K562 (cell line): Measurements from ENCODE around the gene TKT. TPM values are rescaled to one million over a fixed set of nuclear protein-coding genes. Genes with fewer than 3 reads are reported as not detected.

ENCODE experiments used
- ATAC-seq: fragments of 200-7000 bp; cut with Tn5 transposase; 3 replicates; pipeline ENCODE4 v1.9.1; 2020; ENCODE audit warnings: moderate library complexity
- BruUV-seq: library from RNA; stranded (reverse); fragments of 400-500 nt; replicated peaks from 2 replicates; lab custom pipeline; 2021; lab: Mats Ljungman, UMichigan
- CTCF ChIA-PET: fragments of 300-600 bp; formaldehyde crosslinking; extraction: SDS; loops from one replicate; lab custom pipeline; 2021; ENCODE audit warnings: low intra/inter-chr PET ratio; lab: Yijun Ruan, JAX
- POLR2A ChIA-PET: fragments of 300-600, 350-650 bp; sonication (Branson Sonifier 250); formaldehyde crosslinking; extraction: SDS; loops from one replicate; lab custom pipeline; 2021; ENCODE audit warnings: antibody characterized with exemption, inconsistent platforms; lab: Yijun Ruan, JAX
- DNase-seq, 4 experiments: peaks; one replicate each; pipeline versions ENCODE4 v3.0.0 to v3.0.0-alpha.2; 2011 to 2018; ENCODE audit warnings: low spot score in 3 of 4, mixed read lengths in 3 of 4; ENCODE audit errors: extremely low read depth in 1 of 4
- FAIRE-seq: peaks from 2 replicates; lab custom pipeline; 2011; peaks lifted over from hg19 to GRCh38; lab: Jason Lieb, UNC
- H2AFZ ChIP-seq: 2 replicates; pipeline ENCODE4 v1.6.0; 2011; ENCODE audit warnings: low read depth, low read length, control low read depth, inconsistent platforms
- H3K27ac ChIP-seq: fragments of 200-600 bp; 3 replicates; pipeline ENCODE4 v1.8.0; 2011; ENCODE audit warnings: low read depth, mild to moderate bottlenecking, control low read depth, inconsistent platforms, low read length, moderate library complexity, mixed read lengths; ENCODE audit errors: extremely low read depth
- H3K27me3 ChIP-seq, 2 experiments: fragments of 300-600 bp in 1 of 2; 2 replicates in 1 of 2; 3 replicates in 1 of 2; pipeline versions ENCODE4 v1.6.0 to v1.8.0; 2011; ENCODE audit warnings: inconsistent platforms in 2 of 2, low read length in 2 of 2, mild to moderate bottlenecking in 1 of 2, mixed read lengths in 1 of 2, moderate library complexity in 1 of 2; ENCODE audit not compliant: control insufficient read depth in 2 of 2, insufficient read depth in 2 of 2
- H3K36me3 ChIP-seq: fragments of 300-600 bp; 3 replicates; pipeline ENCODE4 v1.8.0; 2011; ENCODE audit warnings: mild to moderate bottlenecking, low read length, inconsistent platforms; ENCODE audit not compliant: control insufficient read depth, insufficient read depth
- H3K4me1 ChIP-seq, 2 experiments: fragments of 200-600 bp in 1 of 2; replicated peaks in 1 of 2; 2 replicates in 1 of 2; 3 replicates in 1 of 2; pipeline versions ENCODE4 v1.5.1 to v1.8.0; 2011; ENCODE audit warnings: inconsistent platforms in 2 of 2, low read length in 2 of 2, mild to moderate bottlenecking in 1 of 2, mixed read lengths in 1 of 2, moderate library complexity in 1 of 2; ENCODE audit not compliant: control insufficient read depth in 2 of 2, insufficient read depth in 2 of 2
- H3K4me2 ChIP-seq: 2 replicates; pipeline ENCODE4 v1.6.1; 2011; ENCODE audit warnings: low read length, control low read depth, inconsistent platforms, mixed read lengths; ENCODE audit not compliant: insufficient read depth
- H3K4me3 ChIP-seq: fragments of 200-600 bp; sonication (generic), shearing (Covaris generic); 2 replicates; pipeline ENCODE4 v1.5.1; 2016; ENCODE audit warnings: control low read depth, inconsistent platforms
- H3K79me2 ChIP-seq: fragments of 200-600 bp; 3 replicates; pipeline ENCODE4 v1.8.0; 2011; ENCODE audit warnings: low read length, inconsistent platforms; ENCODE audit not compliant: control insufficient read depth, insufficient read depth
- H3K9ac ChIP-seq, 2 experiments: 2 replicates each; pipeline versions ENCODE4 v1.6.0 to v1.6.1; 2011; ENCODE audit warnings: low read depth in 2 of 2, low read length in 2 of 2, control low read depth in 1 of 2, inconsistent platforms in 1 of 2, mild to moderate bottlenecking in 1 of 2, mixed read lengths in 1 of 2; ENCODE audit not compliant: insufficient read depth in 1 of 2
- H3K9me1 ChIP-seq: one replicate; pipeline ENCODE4 v1.6.0; 2011; ENCODE audit warnings: inconsistent platforms, mild to moderate bottlenecking, low read length, moderate library complexity; ENCODE audit not compliant: control insufficient read depth, insufficient read depth
- H3K9me3 ChIP-seq: replicated peaks from 2 replicates; pipeline ENCODE4 v1.5.1; 2011; ENCODE audit warnings: low read depth, low read length, inconsistent platforms; ENCODE audit not compliant: control insufficient read depth, insufficient read depth
- H4K20me1 ChIP-seq: replicated peaks from 2 replicates; pipeline ENCODE4 v1.6.1; 2011; ENCODE audit warnings: low read length, inconsistent platforms, mixed read lengths; ENCODE audit not compliant: control insufficient read depth, insufficient read depth
- CREBBP ChIP-seq: IDR thresholded peaks from one replicate; pipeline ENCODE4 v1.6.1; 2012; ENCODE audit warnings: low read depth, mild to moderate bottlenecking, control low read depth, inconsistent platforms, low read length
- JUND ChIP-seq, 2 experiments: IDR thresholded peaks; 2 replicates in 1 of 2; 3 replicates in 1 of 2; pipeline ENCODE4 v1.6.1; 2011; ENCODE audit warnings: borderline replicate concordance in 2 of 2, low read depth in 2 of 2, low read length in 2 of 2, improper control_type of control experiment in 1 of 2, missing biosample characterization in 1 of 2, missing genetic modification characterization in 1 of 2, missing genetic modification reagents in 1 of 2
- MYC ChIP-seq, 2 experiments: fragments of 250-450 bp in 1 of 2; sonication (Bioruptor Pico) in 1 of 2; IDR thresholded peaks; 2 replicates each; pipeline versions ENCODE4 v1.5.1 to v1.6.1; 2012 to 2021; ENCODE audit warnings: low read depth in 2 of 2, borderline replicate concordance in 1 of 2, improper control_type of control experiment in 1 of 2, low read length in 1 of 2, mild to moderate bottlenecking in 1 of 2, moderate library complexity in 1 of 2
- NR4A1 ChIP-seq, 2 experiments: fragments of 250-450 bp in 1 of 2; fragments of 450-650 bp in 1 of 2; sonication (Bioruptor Pico) in 1 of 2; IDR thresholded peaks; 2 replicates each; pipeline versions ENCODE4 v1.4.0 to v1.6.1; 2016 to 2020; ENCODE audit warnings: mild to moderate bottlenecking in 2 of 2, missing compliant biosample characterization in 1 of 2, missing genetic modification characterization in 1 of 2, moderate library complexity in 1 of 2
- TRIM28 ChIP-seq: fragments of 450-650 bp; IDR thresholded peaks from 2 replicates; pipeline ENCODE4 v1.6.1; 2017
- ZNF121 ChIP-seq: sonication (generic); formaldehyde crosslinking; conservative IDR thresholded peaks from 2 replicates; pipeline ENCODE4 v1.8.0; 2022; ENCODE audit warnings: missing genetic modification reagents
- ZNF586 ChIP-seq: fragments of 450-650 bp; formaldehyde crosslinking; conservative IDR thresholded peaks from 2 replicates; pipeline ENCODE4 v1.4.0; 2020; ENCODE audit warnings: mild to moderate bottlenecking, moderate library complexity
- WGBS: fragments of 100-300 bp; shearing (Covaris generic); methylation state at CpG from one replicate; pipeline ENCODE4 v1.1.6; 2016; ENCODE audit warnings: low coverage, mixed read lengths; ENCODE audit not compliant: insufficient coverage; ENCODE audit errors: missing lambda C conversion rate; 5-methylcytosine and 5-hydroxymethylcytosine counted together
- in situ Hi-C: fragments of 300-500 bp; cut with MboI; formaldehyde crosslinking; loops from 4 replicates; pipeline ENCODE4 v1.15.0; 2018; ENCODE audit warnings: inconsistent platforms, mixed read lengths
- intact Hi-C: fragments of 100-400 bp; cut with micrococcal nuclease; formaldehyde crosslinking; loops from 2 replicates; pipeline ENCODE4 v1.14.2; 2022
- polyA plus RNA-seq, 8 experiments: library from polyadenylated mRNA; depleted of rRNA in 4 of 8; stranded (reverse) in 5 of 8; unstranded in 3 of 8; fragments of >200 nt; fragmentation: Nextera tagmentation in 2 of 8; fragmentation: Illumina TruSeq in 1 of 8; extraction: Ambion mirVana in 2 of 8; extraction: Trizol in 1 of 8; gene quantifications; 2 replicates each; pipeline versions ENCODE4 v1.2.1 to v1.2.3, GENCODE V29; 2011 to 2014; ENCODE audit warnings: inconsistent platforms in 1 of 8, missing spikeins in 1 of 8
- total RNA-seq, 7 experiments: library from RNA; depleted of rRNA in 6 of 7; stranded (reverse); fragments of >200 nt in 6 of 7; fragmentation: Illumina TruSeq in 2 of 7; extraction: Trizol in 2 of 7; gene quantifications; 2 replicates each; pipeline versions ENCODE4 v1.2.1 to v1.2.3, GENCODE V29; 2011 to 2021; ENCODE audit warnings: low replicate concordance in 1 of 7
- TF ChIP-seq, protein P1 (sequence below): fragments of 250-450 bp; sonication (Bioruptor Pico); IDR thresholded peaks from 2 replicates; pipeline ENCODE4 v1.4.0; 2020; ENCODE audit warnings: mild to moderate bottlenecking, moderate library complexity
- TF ChIP-seq, protein P2 (sequence below): fragments of 200-800 bp; sonication (Bioruptor generic); IDR thresholded peaks from 2 replicates; pipeline ENCODE4 v1.6.1; 2016; ENCODE audit warnings: missing genetic modification characterization, missing compliant biosample characterization

TKT gene
- total and polyA plus RNA-seq, 9 of the 15 experiments (the other 6 are each of a cell fraction or from before 2014, with no cell fraction given), result 58.1 to 401 (median 187) TPM

DNA sequence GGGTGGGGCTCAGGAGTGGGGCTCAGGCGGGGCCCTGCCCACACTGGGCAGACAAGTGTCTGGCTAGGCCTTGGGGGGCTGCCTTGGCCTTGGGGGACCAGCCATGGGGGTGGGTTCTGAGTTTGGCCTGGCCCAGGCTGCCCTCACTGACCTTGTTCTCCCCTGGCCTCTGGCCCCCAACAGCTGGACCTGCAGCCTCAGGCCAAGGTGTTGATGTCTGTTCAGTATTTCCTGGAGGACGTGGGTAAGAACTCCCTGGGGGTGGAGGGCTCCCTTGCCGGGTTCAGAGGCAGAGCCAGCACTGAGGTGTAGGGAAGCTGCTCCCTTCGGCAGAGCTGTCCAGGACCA is 74.8 kb downstream of the TKT start:
- no peak overlapping the region for H3K4me3 ChIP-seq
- H3K4me2 ChIP-seq, result no peak overlapping the region
- TF ChIP-seq ZNF586 (CRISPR knock-in tag) (no peak), MYC (IDR thresholded peaks at IDR 0.05; ENCODE audit: low read depth, low read length) (no peak), MYC (CRISPR knock-in tag; IDR thresholded peaks at IDR 0.05; ENCODE audit: borderline replicate concordance, low read depth) (no peak), CREBBP (no peak), TRIM28 (no peak), NR4A1 (CRISPR knock-in tag; IDR thresholded peaks at IDR 0.05) (no peak), NR4A1 (tag; IDR thresholded peaks at IDR 0.05) (no peak), JUND (IDR thresholded peaks at IDR 0.05; ENCODE audit: borderline replicate concordance, low read depth, low read length) (no peak), JUND (tag; IDR thresholded peaks at IDR 0.05; ENCODE audit: borderline replicate concordance, low read depth, low read length) (no peak), ZNF121 (CRISPR knock-in tag) (no peak)
- TF ChIP-seq, protein P1, sequence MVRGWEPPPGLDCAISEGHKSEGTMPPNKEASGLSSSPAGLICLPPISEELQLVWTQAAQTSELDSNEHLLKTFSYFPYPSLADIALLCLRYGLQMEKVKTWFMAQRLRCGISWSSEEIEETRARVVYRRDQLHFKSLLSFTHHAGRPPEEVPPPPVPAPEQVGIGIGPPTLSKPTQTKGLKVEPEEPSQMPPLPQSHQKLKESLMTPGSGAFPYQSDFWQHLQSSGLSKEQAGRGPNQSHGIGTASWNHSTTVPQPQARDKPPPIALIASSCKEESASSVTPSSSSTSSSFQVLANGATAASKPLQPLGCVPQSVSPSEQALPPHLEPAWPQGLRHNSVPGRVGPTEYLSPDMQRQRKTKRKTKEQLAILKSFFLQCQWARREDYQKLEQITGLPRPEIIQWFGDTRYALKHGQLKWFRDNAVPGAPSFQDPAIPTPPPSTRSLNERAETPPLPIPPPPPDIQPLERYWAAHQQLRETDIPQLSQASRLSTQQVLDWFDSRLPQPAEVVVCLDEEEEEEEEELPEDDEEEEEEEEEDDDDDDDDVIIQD (CRISPR knock-in tag), result no peak
- TF ChIP-seq, protein P2, sequence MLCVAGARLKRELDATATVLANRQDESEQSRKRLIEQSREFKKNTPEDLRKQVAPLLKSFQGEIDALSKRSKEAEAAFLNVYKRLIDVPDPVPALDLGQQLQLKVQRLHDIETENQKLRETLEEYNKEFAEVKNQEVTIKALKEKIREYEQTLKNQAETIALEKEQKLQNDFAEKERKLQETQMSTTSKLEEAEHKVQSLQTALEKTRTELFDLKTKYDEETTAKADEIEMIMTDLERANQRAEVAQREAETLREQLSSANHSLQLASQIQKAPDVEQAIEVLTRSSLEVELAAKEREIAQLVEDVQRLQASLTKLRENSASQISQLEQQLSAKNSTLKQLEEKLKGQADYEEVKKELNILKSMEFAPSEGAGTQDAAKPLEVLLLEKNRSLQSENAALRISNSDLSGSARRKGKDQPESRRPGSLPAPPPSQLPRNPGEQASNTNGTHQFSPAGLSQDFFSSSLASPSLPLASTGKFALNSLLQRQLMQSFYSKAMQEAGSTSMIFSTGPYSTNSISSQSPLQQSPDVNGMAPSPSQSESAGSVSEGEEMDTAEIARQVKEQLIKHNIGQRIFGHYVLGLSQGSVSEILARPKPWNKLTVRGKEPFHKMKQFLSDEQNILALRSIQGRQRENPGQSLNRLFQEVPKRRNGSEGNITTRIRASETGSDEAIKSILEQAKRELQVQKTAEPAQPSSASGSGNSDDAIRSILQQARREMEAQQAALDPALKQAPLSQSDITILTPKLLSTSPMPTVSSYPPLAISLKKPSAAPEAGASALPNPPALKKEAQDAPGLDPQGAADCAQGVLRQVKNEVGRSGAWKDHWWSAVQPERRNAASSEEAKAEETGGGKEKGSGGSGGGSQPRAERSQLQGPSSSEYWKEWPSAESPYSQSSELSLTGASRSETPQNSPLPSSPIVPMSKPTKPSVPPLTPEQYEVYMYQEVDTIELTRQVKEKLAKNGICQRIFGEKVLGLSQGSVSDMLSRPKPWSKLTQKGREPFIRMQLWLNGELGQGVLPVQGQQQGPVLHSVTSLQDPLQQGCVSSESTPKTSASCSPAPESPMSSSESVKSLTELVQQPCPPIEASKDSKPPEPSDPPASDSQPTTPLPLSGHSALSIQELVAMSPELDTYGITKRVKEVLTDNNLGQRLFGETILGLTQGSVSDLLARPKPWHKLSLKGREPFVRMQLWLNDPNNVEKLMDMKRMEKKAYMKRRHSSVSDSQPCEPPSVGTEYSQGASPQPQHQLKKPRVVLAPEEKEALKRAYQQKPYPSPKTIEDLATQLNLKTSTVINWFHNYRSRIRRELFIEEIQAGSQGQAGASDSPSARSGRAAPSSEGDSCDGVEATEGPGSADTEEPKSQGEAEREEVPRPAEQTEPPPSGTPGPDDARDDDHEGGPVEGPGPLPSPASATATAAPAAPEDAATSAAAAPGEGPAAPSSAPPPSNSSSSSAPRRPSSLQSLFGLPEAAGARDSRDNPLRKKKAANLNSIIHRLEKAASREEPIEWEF (CRISPR knock-in tag), result no peak
- H3K9me3 ChIP-seq, result no peaks in the 10 kb centered on the region
- H4K20me1 ChIP-seq, result no peaks in the 10 kb centered on the region; the same call in none of the 2 replicates
- intact Hi-C loops, result no loop called here
- ATAC-seq (no peak), FAIRE-seq (no peak), DNase-seq (no peak)
- peaks cover 13% of the 10 kb centered on the region; the same call in 1 of the 3 replicates for H3K36me3 ChIP-seq
- H3K79me2 ChIP-seq, result no peaks in the 10 kb centered on the region
- in situ Hi-C loops, result no loop called here
- ChIA-PET CTCF (no interaction called here), POLR2A (interaction anchor here (0.6 kb wide), 1 partner anchor 97 kb away, joined by 3 read pairs; no protein-coding TSS in a partner anchor)
- no peaks in the 10 kb centered on the region for H3K9me1 ChIP-seq
- no peak overlapping the region for H2AFZ ChIP-seq
- 100% methylated on average over 2 of the region's 4 CpGs for WGBS
- no peak overlapping the region; a peak in 1 of 4 replicates for H3K9ac ChIP-seq
- BruUV-seq, result no TSS peak
- H3K27ac ChIP-seq, result no peak overlapping the region
- no peaks in the 10 kb centered on the region for H3K27me3 ChIP-seq
- H3K4me1 ChIP-seq, result peaks cover 0 to 3% of the 10 kb centered on the region in 2 experiments; a peak in 2 of 5 replicates
